ENCODE results near the gene TPD52L1. TPM values are rescaled to one million over a fixed set of nuclear protein-coding genes. Genes with fewer than 3 reads are reported as not detected.

Gene TPD52L1
- total and polyA plus RNA-seq, 4 experiments from 2014 or later, result 0.33 to 0.62 (median 0.35) TPM; not detected in 1

GRCh38 chr6:125224231-125224861 is 70.8 kb downstream of the TPD52L1 start:
- Histone ChIP-seq H3K36me3 (ENCODE audit: insufficient read depth, low read length) (no peaks in the 10 kb centered on the region), H3K27me3 (ENCODE audit: insufficient read depth, low read length) (no peaks in the 10 kb centered on the region), H3K4me3 (ENCODE audit: low read length in 2 of 2) (no peak overlapping the region), H3K9me3 (ENCODE audit: control insufficient read depth in 1 of 2, low read length in 2 of 2) (no peaks in the 10 kb centered on the region), H3K4me1 (ENCODE audit: insufficient read depth, low read length) (no peaks in the 10 kb centered on the region), H3K27ac (ENCODE audit: low read depth, low read length) (no peak overlapping the region)
- DNase-seq, result no peak
- POLR2A ChIA-PET (ENCODE audit: partially characterized antibody), result no interaction called here
- H3K9me3 Mint-ChIP-seq, result no peaks in the 10 kb centered on the region
- CTCF ChIA-PET (ENCODE audit: partially characterized antibody), result interaction anchor here (1.0 kb wide), 1 partner anchor 11 kb away, joined by 3 read pairs; no protein-coding TSS in a partner anchor
- H3K27ac Mint-ChIP-seq, result no peak overlapping the region
- no peak overlapping the region for H3K4me3 Mint-ChIP-seq
- H3K27me3 Mint-ChIP-seq, result peaks cover 2 to 4% of the 10 kb centered on the region in 2 donors
- intact Hi-C loops (cut with micrococcal nuclease), result no loop called here
- H3K4me1 Mint-ChIP-seq, result no peaks in the 10 kb centered on the region
- H3K36me3 Mint-ChIP-seq, result no peaks in the 10 kb centered on the region

DNA sequence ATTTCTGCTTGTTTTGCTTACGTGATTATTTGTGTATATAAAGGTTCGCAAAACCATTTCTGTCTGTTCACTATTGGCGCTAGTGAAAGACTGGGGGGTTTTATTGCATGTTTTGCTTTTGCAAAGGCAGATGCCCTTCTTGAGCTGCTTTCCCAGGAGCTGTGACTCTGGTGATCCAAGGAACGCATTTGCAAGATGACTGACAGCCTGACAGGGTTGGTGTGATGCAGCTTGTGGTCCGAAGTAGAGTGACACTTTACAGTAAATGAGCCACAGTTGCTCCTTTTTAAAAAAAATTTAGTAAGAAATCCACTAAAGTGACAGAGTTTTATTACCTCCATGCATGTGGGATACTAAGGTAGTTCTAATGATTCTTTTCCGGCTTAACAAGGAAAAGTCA is 73.7 kb downstream of the TPD52L1 start:
- H3K27me3 ChIP-seq (ENCODE audit: insufficient read depth, low read length), result no peaks in the 10 kb centered on the region
- Mint-ChIP-seq H3K4me1 (no peaks in the 10 kb centered on the region), H3K9me3 (no peaks in the 10 kb centered on the region), H3K4me3 (no peak overlapping the region), H3K27ac (no peak overlapping the region), H3K27me3 (peaks cover 0 to 4% of the 10 kb centered on the region in 2 donors), H3K36me3 (no peaks in the 10 kb centered on the region)
- H3K36me3 ChIP-seq (ENCODE audit: insufficient read depth, low read length), result no peaks in the 10 kb centered on the region
- intact Hi-C loops (cut with micrococcal nuclease), result no loop called here
- ChIA-PET POLR2A (ENCODE audit: partially characterized antibody) (no interaction called here), CTCF (ENCODE audit: partially characterized antibody) (no interaction called here)
- H3K4me1 ChIP-seq (ENCODE audit: insufficient read depth, low read length), result no peaks in the 10 kb centered on the region
- H3K27ac ChIP-seq (ENCODE audit: low read depth, low read length), result no peak overlapping the region
- H3K9me3 ChIP-seq (ENCODE audit: control insufficient read depth in 1 of 2, low read length in 2 of 2), result no peaks in the 10 kb centered on the region
- DNase-seq, result no peak
- H3K4me3 ChIP-seq (ENCODE audit: low read length in 2 of 2), result no peak overlapping the region

GRCh38 chr6:125228981-125229479 is 75.5 kb downstream of the TPD52L1 start:
- peaks cover 0 to 4% of the 10 kb centered on the region in 2 donors for H3K27me3 Mint-ChIP-seq
- Histone ChIP-seq H3K4me1 (ENCODE audit: insufficient read depth, low read length) (no peaks in the 10 kb centered on the region), H3K27me3 (ENCODE audit: insufficient read depth, low read length) (no peaks in the 10 kb centered on the region), H3K4me3 (ENCODE audit: low read length in 2 of 2) (no peak overlapping the region), H3K36me3 (ENCODE audit: insufficient read depth, low read length) (no peaks in the 10 kb centered on the region), H3K9me3 (ENCODE audit: control insufficient read depth in 1 of 2, low read length in 2 of 2) (no peaks in the 10 kb centered on the region), H3K27ac (ENCODE audit: low read depth, low read length) (no peak overlapping the region)
- CTCF ChIA-PET (ENCODE audit: partially characterized antibody), result no interaction called here
- H3K27ac Mint-ChIP-seq, result no peak overlapping the region
- no peak overlapping the region for H3K4me3 Mint-ChIP-seq
- no peak for DNase-seq
- H3K9me3 Mint-ChIP-seq, result no peaks in the 10 kb centered on the region
- no peaks in the 10 kb centered on the region for H3K4me1 Mint-ChIP-seq
- POLR2A ChIA-PET (ENCODE audit: partially characterized antibody), result no interaction called here
- intact Hi-C loops (cut with micrococcal nuclease), result no loop called here
- no peaks in the 10 kb centered on the region for H3K36me3 Mint-ChIP-seq

DNA sequence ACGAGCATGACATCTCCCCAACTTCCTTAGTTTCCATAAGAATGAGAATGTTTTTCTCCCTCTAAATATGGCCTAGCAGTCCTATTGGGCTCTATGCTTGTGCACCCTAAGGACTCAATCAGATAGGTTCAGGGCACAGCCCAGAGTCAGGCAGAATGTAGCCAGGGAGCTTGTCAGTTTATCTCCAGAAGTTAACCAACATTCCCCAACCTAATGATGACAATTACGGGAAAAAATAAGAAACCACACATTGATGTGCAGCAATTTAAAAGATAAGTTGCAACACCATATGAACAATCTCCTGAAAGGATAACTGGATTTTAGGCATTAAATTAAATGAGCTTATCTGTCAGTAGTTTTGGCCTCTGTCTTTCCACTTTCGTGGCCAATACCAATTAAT is 77.1 kb downstream of the TPD52L1 start:
- POLR2A ChIA-PET (ENCODE audit: partially characterized antibody), result no interaction called here
- Histone ChIP-seq H3K4me3 (ENCODE audit: low read length in 2 of 2) (no peak overlapping the region), H3K36me3 (ENCODE audit: insufficient read depth, low read length) (no peaks in the 10 kb centered on the region), H3K27ac (ENCODE audit: low read depth, low read length) (no peak overlapping the region), H3K9me3 (ENCODE audit: control insufficient read depth in 1 of 2, low read length in 2 of 2) (no peaks in the 10 kb centered on the region), H3K4me1 (ENCODE audit: insufficient read depth, low read length) (no peaks in the 10 kb centered on the region), H3K27me3 (ENCODE audit: insufficient read depth, low read length) (no peaks in the 10 kb centered on the region)
- peaks cover 0 to 2% of the 10 kb centered on the region in 2 donors for H3K27me3 Mint-ChIP-seq
- no peak overlapping the region for H3K4me3 Mint-ChIP-seq
- CTCF ChIA-PET (ENCODE audit: partially characterized antibody), result interaction anchor here (1.0 kb wide), 1 partner anchor 523 kb away, joined by 3 read pairs; no protein-coding TSS in a partner anchor
- no peak for DNase-seq
- intact Hi-C loops (cut with micrococcal nuclease), result no loop called here
- H3K4me1 Mint-ChIP-seq, result no peaks in the 10 kb centered on the region
- no peaks in the 10 kb centered on the region for H3K9me3 Mint-ChIP-seq
- no peak overlapping the region for H3K27ac Mint-ChIP-seq
- no peaks in the 10 kb centered on the region for H3K36me3 Mint-ChIP-seq

DNA sequence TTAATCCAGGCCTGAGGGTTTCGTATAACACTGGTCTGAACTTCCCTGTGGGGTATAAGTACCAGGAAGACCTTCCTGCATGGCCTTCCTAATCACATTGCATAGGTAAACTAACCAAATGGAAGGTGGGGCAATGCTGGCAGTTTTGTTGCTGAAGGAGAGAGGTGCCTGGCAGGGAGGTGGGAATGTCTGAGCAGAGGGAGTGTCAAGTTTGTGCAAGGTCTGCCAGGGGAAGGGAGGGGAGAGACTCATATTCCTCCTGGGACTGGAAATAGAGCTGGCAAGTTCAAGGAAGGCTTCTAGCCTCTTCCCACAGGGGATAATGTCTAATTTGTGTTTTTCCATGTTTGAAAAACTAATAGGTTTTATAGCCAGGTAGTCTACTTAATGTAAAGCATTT is 77.6 kb downstream of the TPD52L1 start:
- Mint-ChIP-seq H3K9me3 (no peaks in the 10 kb centered on the region), H3K4me1 (no peaks in the 10 kb centered on the region), H3K4me3 (no peak overlapping the region), H3K36me3 (no peaks in the 10 kb centered on the region), H3K27me3 (peaks cover 0 to 2% of the 10 kb centered on the region in 2 donors), H3K27ac (no peak overlapping the region)
- no peaks in the 10 kb centered on the region for H3K9me3 ChIP-seq (ENCODE audit: control insufficient read depth in 1 of 2, low read length in 2 of 2)
- no peaks in the 10 kb centered on the region for H3K27me3 ChIP-seq (ENCODE audit: insufficient read depth, low read length)
- H3K4me3 ChIP-seq (ENCODE audit: low read length in 2 of 2), result no peak overlapping the region
- DNase-seq, result no peak
- POLR2A ChIA-PET (ENCODE audit: partially characterized antibody), result no interaction called here
- intact Hi-C loops (cut with micrococcal nuclease), result no loop called here
- H3K4me1 ChIP-seq (ENCODE audit: insufficient read depth, low read length), result no peaks in the 10 kb centered on the region
- no peak overlapping the region for H3K27ac ChIP-seq (ENCODE audit: low read depth, low read length)
- CTCF ChIA-PET (ENCODE audit: partially characterized antibody), result interaction anchor here (1.0 kb wide), 1 partner anchor 522 kb away, joined by 3 read pairs; no protein-coding TSS in a partner anchor
- H3K36me3 ChIP-seq (ENCODE audit: insufficient read depth, low read length), result no peaks in the 10 kb centered on the region

GRCh38 chr6:125231574-125232343 is 78.2 kb downstream of the TPD52L1 start:
- no peaks in the 10 kb centered on the region for H3K27me3 Mint-ChIP-seq
- H3K36me3 Mint-ChIP-seq, result no peaks in the 10 kb centered on the region
- Histone ChIP-seq H3K4me1 (ENCODE audit: insufficient read depth, low read length) (no peaks in the 10 kb centered on the region), H3K27ac (ENCODE audit: low read depth, low read length) (no peak overlapping the region), H3K9me3 (ENCODE audit: control insufficient read depth in 1 of 2, low read length in 2 of 2) (no peaks in the 10 kb centered on the region), H3K36me3 (ENCODE audit: insufficient read depth, low read length) (no peaks in the 10 kb centered on the region), H3K27me3 (ENCODE audit: insufficient read depth, low read length) (no peaks in the 10 kb centered on the region), H3K4me3 (ENCODE audit: low read length in 2 of 2) (no peak overlapping the region)
- H3K4me3 Mint-ChIP-seq, result no peak overlapping the region
- POLR2A ChIA-PET (ENCODE audit: partially characterized antibody), result no interaction called here
- H3K27ac Mint-ChIP-seq, result no peak overlapping the region
- DNase-seq, result no peak
- no peaks in the 10 kb centered on the region for H3K4me1 Mint-ChIP-seq
- CTCF ChIA-PET (ENCODE audit: partially characterized antibody), result no interaction called here
- no peaks in the 10 kb centered on the region for H3K9me3 Mint-ChIP-seq
- intact Hi-C loops (cut with micrococcal nuclease), result no loop called here

- no peak overlapping the region for H3K27ac ChIP-seq (ENCODE audit: low read depth, low read length)
- Mint-ChIP-seq H3K4me1 (no peaks in the 10 kb centered on the region), H3K27ac (no peak overlapping the region), H3K36me3 (no peaks in the 10 kb centered on the region), H3K4me3 (no peak overlapping the region), H3K9me3 (no peaks in the 10 kb centered on the region), H3K27me3 (no peaks in the 10 kb centered on the region)
- no peak for DNase-seq
- ChIA-PET CTCF (ENCODE audit: partially characterized antibody) (no interaction called here), POLR2A (ENCODE audit: partially characterized antibody) (no interaction called here)
- no peaks in the 10 kb centered on the region for H3K27me3 ChIP-seq (ENCODE audit: insufficient read depth, low read length)
- no peaks in the 10 kb centered on the region for H3K9me3 ChIP-seq (ENCODE audit: control insufficient read depth in 1 of 2, low read length in 2 of 2)
- intact Hi-C loops (cut with micrococcal nuclease), result no loop called here
- H3K4me1 ChIP-seq (ENCODE audit: insufficient read depth, low read length), result no peaks in the 10 kb centered on the region
- H3K4me3 ChIP-seq (ENCODE audit: low read length in 2 of 2), result no peak overlapping the region
- H3K36me3 ChIP-seq (ENCODE audit: insufficient read depth, low read length), result no peaks in the 10 kb centered on the region
Observed at GRCh38 chr6:125232466-125232865, 78.9 kb downstream of the TPD52L1 start.

All from CD4-positive, alpha-beta memory T cell (primary cell).